Activated CD8-positive, alpha-beta memory T cell treated with anti-CD3 and anti-CD28 coated beads, Interleukin-2, amount 10 ng/mL, durations not matched to agents 7 days and 5 days (primary cell): ENCODE measurements around the gene EIF3L. TPM values are rescaled to one million over a fixed set of nuclear protein-coding genes. Genes with fewer than 3 reads are reported as not detected.
A peak's percentile ranks its signal among the peaks of the same experiment; 100 is the strongest.

ENCODE experiments used
- ATAC-seq: fragments of 150-1000 bp; cut with Tn5 transposase; one replicate; pipeline ENCODE4 v1.10.0; 2021; ENCODE audit warnings: moderate library complexity
- CTCF ChIA-PET: fragments of 350-600 bp; sonication (Branson Sonifier 250); formaldehyde crosslinking; loops from one replicate; lab custom pipeline; 2021; ENCODE audit warnings: antibody characterized with exemption; lab: Charles Lee
- DNase-seq: peaks from one replicate; pipeline ENCODE4 v3.0.0-alpha.2; 2020
- H3K27ac Mint-ChIP-seq: one replicate; pipeline ENCODE4 v1.8.0; 2021; ENCODE audit warnings: mild to moderate bottlenecking, mixed read lengths
- H3K27me3 Mint-ChIP-seq: one replicate; pipeline ENCODE4 v1.8.0; 2021; ENCODE audit warnings: mixed read lengths
- H3K36me3 Mint-ChIP-seq: one replicate; pipeline ENCODE4 v1.8.0; 2021; ENCODE audit warnings: mild to moderate bottlenecking, mixed read lengths
- H3K4me1 Mint-ChIP-seq: one replicate; pipeline ENCODE4 v1.8.0; 2021; ENCODE audit warnings: mixed read lengths
- H3K4me3 Mint-ChIP-seq: one replicate; pipeline ENCODE4 v1.8.0; 2021; ENCODE audit warnings: mild to moderate bottlenecking, moderate library complexity, mixed read lengths
- H3K9me3 Mint-ChIP-seq: one replicate; pipeline ENCODE4 v1.8.0; 2022; ENCODE audit warnings: low read depth, mixed read lengths
- total RNA-seq, 2 experiments: library from RNA; stranded (reverse); gene quantifications; one replicate each; pipeline ENCODE4 v1.2.3, GENCODE V29; 2021

Gene EIF3L
- total RNA-seq, 2 experiments from 2014 or later: 218 to 370 TPM

DNA sequence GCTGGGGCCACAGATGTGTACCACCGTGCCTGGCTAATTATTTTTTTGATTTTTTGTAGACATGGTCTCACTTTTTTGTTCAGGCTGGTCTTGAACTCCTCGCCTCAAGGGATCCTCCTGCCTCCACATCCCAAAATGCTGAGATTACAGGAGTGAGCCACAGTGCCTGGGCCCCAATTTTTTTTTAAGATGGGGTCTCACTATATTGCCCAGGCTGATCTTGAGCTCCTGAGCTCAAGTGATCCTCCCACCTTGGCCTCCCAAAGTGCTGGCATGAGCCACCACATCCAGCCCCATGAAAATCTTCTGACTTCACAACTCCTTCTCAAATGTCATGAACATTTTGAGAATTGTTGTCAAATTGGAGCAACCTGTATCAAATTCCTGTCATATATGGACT lies 2.8 kb upstream of the EIF3L start:
- Mint-ChIP-seq H3K9me3 (no peaks in the 10 kb centered on the region), H3K27ac (no peak overlapping the region), H3K36me3 (peaks cover 16% of the 10 kb centered on the region), H3K4me1 (peaks cover 48% of the 10 kb centered on the region), H3K27me3 (no peaks in the 10 kb centered on the region), H3K4me3 (no peak overlapping the region)
- DNase-seq (no peak), ATAC-seq (no peak)
- CTCF ChIA-PET: interaction anchor here (1.4 to 3.5 kb wide), 2 partner anchors 11 to 28 kb away, joined by 3 to 16 read pairs; no protein-coding TSS in a partner anchor

GRCh38 chr22:37848587-37849088 lies 581 bp upstream of the EIF3L start:
- Mint-ChIP-seq H3K4me1 (peaks cover 46% of the 10 kb centered on the region), H3K27me3 (no peaks in the 10 kb centered on the region), H3K4me3 (peak overlapping the region; percentile 93), H3K36me3 (peaks cover 24% of the 10 kb centered on the region), H3K27ac (peak overlapping the region; percentile 96), H3K9me3 (no peaks in the 10 kb centered on the region)
- ATAC-seq (no peak), DNase-seq (peak; percentile 57)
- CTCF ChIA-PET: interaction anchor here (0.7 to 4.6 kb wide), 6 partner anchors 10 to 85 kb away, joined by 3 to 28 read pairs (median 4); no protein-coding TSS in a partner anchor

DNA sequence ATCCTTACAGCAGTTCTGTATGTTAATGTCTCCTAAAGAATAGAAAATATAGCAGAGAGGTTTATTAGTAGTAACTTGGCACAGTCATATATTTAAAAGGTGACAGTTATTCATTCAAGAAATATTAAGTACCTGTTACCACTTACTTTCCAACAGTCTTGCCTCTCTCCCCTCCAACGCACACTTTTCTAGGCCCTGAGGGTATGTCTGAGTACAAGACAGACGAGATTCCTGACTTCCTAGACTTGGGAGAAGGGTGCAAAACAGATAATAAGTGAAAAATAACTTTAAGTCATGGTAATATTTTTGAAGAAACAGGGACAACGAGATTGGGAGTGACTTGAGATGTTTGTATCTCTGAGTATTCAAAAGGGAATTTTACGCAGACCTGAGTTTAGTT lies 1.6 kb downstream of the EIF3L start:
- Mint-ChIP-seq H3K4me1 (peaks cover 48% of the 10 kb centered on the region), H3K9me3 (no peaks in the 10 kb centered on the region), H3K36me3 (peaks cover 43% of the 10 kb centered on the region), H3K4me3 (peak overlapping the region; percentile 93), H3K27me3 (no peaks in the 10 kb centered on the region), H3K27ac (no peak overlapping the region)
- no peak for DNase-seq
- CTCF ChIA-PET: interaction anchor here (1.2 to 4.6 kb wide), 3 partner anchors 9 to 80 kb away, joined by 4 to 28 read pairs (median 4); no protein-coding TSS in a partner anchor
- ATAC-seq: no peak

DNA sequence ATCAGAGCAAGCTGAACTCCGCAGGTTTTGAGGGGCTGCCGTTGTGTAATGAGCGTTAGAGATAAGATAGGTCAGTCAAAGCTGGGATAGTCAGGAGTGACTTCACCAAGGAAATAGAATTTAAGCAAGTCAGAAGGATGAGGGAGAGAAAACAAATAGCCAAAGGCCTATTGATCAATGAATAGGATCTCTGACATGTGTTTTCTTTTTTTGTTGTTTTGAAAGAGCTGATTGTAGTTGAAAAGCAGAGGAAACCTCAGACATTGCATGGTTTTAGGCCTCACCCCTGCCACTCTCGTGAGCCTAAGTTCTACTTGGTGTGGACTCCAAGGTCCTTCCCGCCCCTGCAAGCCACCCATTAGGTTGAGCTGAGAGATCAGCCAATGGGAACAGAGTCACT lies 3.2 kb downstream of the EIF3L start:
- Mint-ChIP-seq H3K4me3 (no peak overlapping the region), H3K4me1 (peaks cover 46% of the 10 kb centered on the region)

DNA sequence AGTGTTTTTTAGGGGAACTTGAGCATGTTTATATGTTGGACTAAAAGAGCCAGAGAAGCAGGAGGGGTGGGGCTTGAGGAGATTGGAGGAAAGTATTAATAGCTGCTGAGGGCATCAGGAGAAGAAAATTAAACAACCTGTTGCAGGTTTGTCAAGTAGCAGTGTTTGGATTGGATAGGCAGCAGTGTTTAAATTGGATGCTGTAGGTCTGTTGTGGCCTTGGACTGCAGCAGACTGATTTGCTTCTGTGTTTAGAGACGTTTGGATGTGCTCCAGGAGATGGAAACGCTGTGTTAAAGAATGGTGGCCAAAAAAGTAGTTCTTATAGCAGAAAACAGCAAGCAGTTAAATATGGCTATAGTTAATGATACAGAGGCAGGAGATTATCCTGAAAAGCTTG lies 5.7 kb downstream of the EIF3L start:
- H3K27me3 Mint-ChIP-seq: no peaks in the 10 kb centered on the region
- H3K4me3 Mint-ChIP-seq: no peak overlapping the region
- no peaks in the 10 kb centered on the region for H3K9me3 Mint-ChIP-seq
- no peak for ATAC-seq
- H3K4me1 Mint-ChIP-seq: peaks cover 33% of the 10 kb centered on the region
- no peak overlapping the region for H3K27ac Mint-ChIP-seq
- H3K36me3 Mint-ChIP-seq: peaks cover 54% of the 10 kb centered on the region
- CTCF ChIA-PET: interaction anchor here (0.9 to 3.0 kb wide), 4 partner anchors 9 to 79 kb away, joined by 3 to 16 read pairs (median 7); no protein-coding TSS in a partner anchor
- DNase-seq: no peak

More for the DNA sequence above, 3.2 kb downstream of the EIF3L start:
- no peaks in the 10 kb centered on the region for H3K27me3 Mint-ChIP-seq
- no peak for ATAC-seq
- H3K36me3 Mint-ChIP-seq: peaks cover 50% of the 10 kb centered on the region
- H3K27ac Mint-ChIP-seq: no peak overlapping the region
- CTCF ChIA-PET: interaction anchor here (1.0 to 1.2 kb wide), 2 partner anchors 11 to 34 kb away, joined by 3 to 4 read pairs; no protein-coding TSS in a partner anchor
- no peak for DNase-seq
- H3K9me3 Mint-ChIP-seq: no peaks in the 10 kb centered on the region

DNA sequence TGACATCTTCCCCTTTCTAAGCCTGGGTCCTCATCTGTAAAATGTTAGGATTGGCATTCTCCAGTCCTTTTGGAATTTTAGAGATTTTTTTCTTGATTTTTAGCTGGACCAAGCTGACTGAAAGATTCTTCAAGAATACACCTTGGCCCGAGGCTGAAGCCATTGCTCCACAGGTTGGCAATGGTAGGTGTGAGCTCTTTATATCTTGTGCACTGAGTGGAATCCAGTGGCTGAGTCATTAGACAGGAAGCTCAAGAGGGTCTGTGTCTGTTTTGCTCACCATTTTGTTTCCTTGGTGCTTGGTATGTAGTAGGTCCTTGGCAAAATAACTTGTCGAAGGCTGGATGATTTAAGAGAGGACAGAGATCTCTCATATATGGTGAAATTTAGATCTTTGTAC lies 6.2 kb downstream of the EIF3L start:
- Mint-ChIP-seq H3K4me1 (peaks cover 29% of the 10 kb centered on the region), H3K27ac (no peak overlapping the region), H3K27me3 (no peaks in the 10 kb centered on the region), H3K4me3 (no peak overlapping the region), H3K36me3 (peaks cover 54% of the 10 kb centered on the region), H3K9me3 (no peaks in the 10 kb centered on the region)
- CTCF ChIA-PET: interaction anchor here (0.8 to 3.0 kb wide), 6 partner anchors 8 to 79 kb away, joined by 3 to 16 read pairs (median 4); no protein-coding TSS in a partner anchor
- no peak for ATAC-seq
- no peak for DNase-seq

DNA sequence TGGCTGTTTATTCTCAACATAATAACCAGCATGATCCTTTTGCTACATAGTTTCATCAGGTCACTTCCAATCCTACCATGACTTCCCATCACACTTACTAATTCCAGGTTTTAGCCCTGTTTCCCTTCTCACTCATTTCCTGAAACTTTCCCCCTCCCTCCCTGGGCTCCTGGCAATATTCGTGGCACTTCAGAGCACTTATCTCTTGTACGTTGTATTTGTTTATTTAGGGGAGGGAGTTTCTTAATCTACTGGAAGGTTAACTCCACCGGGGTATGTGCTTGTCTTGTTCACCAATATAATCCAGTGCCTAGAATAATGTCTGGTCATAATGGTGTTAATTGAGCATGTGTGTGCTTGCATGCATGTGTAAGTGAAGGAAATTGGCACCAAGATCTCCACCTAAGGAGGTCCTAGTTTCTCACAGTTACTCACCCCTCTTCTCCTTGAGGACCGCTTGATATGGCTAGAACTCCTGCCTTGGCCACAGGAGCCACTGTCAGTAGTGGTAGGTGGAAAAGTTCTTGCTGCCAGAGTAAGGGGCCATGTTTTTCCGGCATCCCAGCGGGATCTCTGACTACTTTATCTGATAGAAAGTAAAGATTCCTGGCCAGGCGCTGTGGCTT lies 11.7 kb downstream of the EIF3L start:
- DNase-seq (no peak), ATAC-seq (no peak)
- peaks cover 50% of the 10 kb centered on the region for H3K36me3 Mint-ChIP-seq
- CTCF ChIA-PET: interaction anchor here (1.4 to 6.5 kb wide), 6 partner anchors 17 to 105 kb away, joined by 3 to 138 read pairs (median 8); partner anchors contain the start of genes ANKRD54 and GCAT
- no peaks in the 10 kb centered on the region for H3K9me3 Mint-ChIP-seq
- no peak overlapping the region for H3K27ac Mint-ChIP-seq
- H3K27me3 Mint-ChIP-seq: no peaks in the 10 kb centered on the region
- H3K4me3 Mint-ChIP-seq: no peak overlapping the region
- peaks cover 3% of the 10 kb centered on the region for H3K4me1 Mint-ChIP-seq

- Mint-ChIP-seq H3K4me1 (peaks cover 3% of the 10 kb centered on the region), H3K4me3 (no peak overlapping the region), H3K27ac (no peak overlapping the region), H3K9me3 (no peaks in the 10 kb centered on the region), H3K27me3 (no peaks in the 10 kb centered on the region), H3K36me3 (peaks cover 54% of the 10 kb centered on the region)
- DNase-seq (no peak), ATAC-seq (no peak)
- CTCF ChIA-PET: interaction anchor here (0.6 to 6.5 kb wide), 38 partner anchors 8 to 324 kb away, joined by 3 to 138 read pairs (median 6); partner anchors contain the start of genes ANKRD54, C22orf23, EIF3L and GALR3
These were observed 13.5 kb downstream of the EIF3L start for GRCh38 chr22:37862570-37863325.

DNA sequence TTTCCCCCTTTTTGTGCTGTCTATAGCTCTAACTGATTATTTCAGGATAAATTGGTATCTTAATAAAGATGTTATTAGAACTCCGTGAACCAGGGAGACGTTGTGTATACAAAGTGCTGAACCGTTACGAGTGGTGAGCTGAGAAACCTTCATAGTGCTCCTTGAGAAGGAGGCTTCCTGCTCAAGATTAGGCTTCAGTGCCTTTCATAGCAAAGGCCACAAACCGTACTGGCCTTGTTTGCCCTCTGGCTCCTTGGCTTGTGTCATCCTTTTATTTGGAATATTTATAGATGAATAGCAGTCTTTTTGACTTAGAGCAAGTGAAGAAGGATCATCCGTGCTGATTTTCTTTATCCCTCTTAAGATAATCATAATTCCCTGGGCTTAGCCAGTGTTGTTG lies 16.3 kb downstream of the EIF3L start:
- H3K4me1 Mint-ChIP-seq: peaks cover 3% of the 10 kb centered on the region
- H3K36me3 Mint-ChIP-seq: peaks cover 54% of the 10 kb centered on the region
- H3K4me3 Mint-ChIP-seq: no peak overlapping the region
- H3K27ac Mint-ChIP-seq: no peak overlapping the region
- DNase-seq (no peak), ATAC-seq (no peak)
- H3K9me3 Mint-ChIP-seq: no peaks in the 10 kb centered on the region
- no peaks in the 10 kb centered on the region for H3K27me3 Mint-ChIP-seq
- CTCF ChIA-PET: interaction anchor here (0.7 to 6.5 kb wide), 3 partner anchors 10 to 48 kb away, joined by 3 to 138 read pairs (median 3); partner anchors contain the start of gene ANKRD54

DNA sequence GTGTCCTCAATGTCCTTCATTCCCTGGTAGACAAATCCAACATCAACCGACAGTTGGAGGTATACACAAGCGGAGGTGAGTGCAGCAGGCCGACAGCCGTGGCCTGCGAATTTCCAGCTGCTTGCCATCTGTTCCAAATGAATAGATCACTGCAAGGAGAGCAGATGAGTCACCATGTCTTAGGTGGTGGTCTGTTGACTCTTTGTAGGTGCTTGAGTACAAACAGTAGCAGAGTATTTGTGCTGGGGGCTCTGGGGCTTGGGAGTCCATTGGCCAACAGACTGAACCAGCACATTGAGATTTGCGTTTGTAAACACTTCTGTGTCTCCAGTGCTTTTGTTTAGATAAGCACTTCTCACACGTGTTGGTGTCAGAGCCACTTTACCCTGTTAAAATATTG lies 21.1 kb downstream of the EIF3L start:
- Mint-ChIP-seq H3K4me1 (no peaks in the 10 kb centered on the region), H3K4me3 (no peak overlapping the region), H3K36me3 (peaks cover 50% of the 10 kb centered on the region), H3K9me3 (no peaks in the 10 kb centered on the region), H3K27me3 (no peaks in the 10 kb centered on the region), H3K27ac (no peak overlapping the region)
- CTCF ChIA-PET: no interaction called here
- no peak for DNase-seq
- ATAC-seq: no peak

GRCh38 chr22:37880668-37881440 lies 31.6 kb downstream of the EIF3L start:
- H3K4me1 Mint-ChIP-seq: peaks cover 4% of the 10 kb centered on the region
- H3K27ac Mint-ChIP-seq: no peak overlapping the region
- H3K4me3 Mint-ChIP-seq: no peak overlapping the region
- CTCF ChIA-PET: interaction anchor here (0.9 to 2.3 kb wide), 4 partner anchors 18 to 63 kb away, joined by 3 to 12 read pairs (median 5); no protein-coding TSS in a partner anchor
- no peaks in the 10 kb centered on the region for H3K9me3 Mint-ChIP-seq
- H3K36me3 Mint-ChIP-seq: peaks cover 42% of the 10 kb centered on the region
- no peaks in the 10 kb centered on the region for H3K27me3 Mint-ChIP-seq
- DNase-seq (no peak), ATAC-seq (no peak)

DNA sequence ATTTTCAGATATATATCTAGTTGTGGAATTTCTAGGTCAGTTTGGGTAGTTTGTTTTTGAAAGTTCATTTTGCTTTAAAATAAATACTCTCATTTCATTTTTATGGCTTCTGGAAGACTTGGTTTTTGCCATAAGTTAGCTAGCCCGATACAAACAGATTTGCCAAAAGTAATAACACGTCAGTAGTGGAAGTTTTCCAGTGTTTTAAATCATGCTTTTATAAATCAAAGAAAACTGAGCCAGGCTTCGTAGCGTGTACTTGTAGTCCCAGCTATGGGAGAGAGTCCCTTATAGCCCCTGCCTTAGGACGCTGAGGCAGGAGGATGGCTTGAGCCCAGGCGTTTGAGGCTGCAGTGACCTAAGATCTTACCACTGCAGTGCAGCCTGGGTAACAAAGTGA lies 35.2 kb downstream of the EIF3L start:
- no peak overlapping the region for H3K27ac Mint-ChIP-seq
- no peak overlapping the region for H3K4me3 Mint-ChIP-seq
- ATAC-seq (no peak), DNase-seq (no peak)
- no peaks in the 10 kb centered on the region for H3K9me3 Mint-ChIP-seq
- CTCF ChIA-PET: interaction anchor here (1.1 to 2.3 kb wide), 3 partner anchors 21 to 81 kb away, joined by 3 to 10 read pairs (median 5); no protein-coding TSS in a partner anchor
- peaks cover 38% of the 10 kb centered on the region for H3K36me3 Mint-ChIP-seq
- H3K27me3 Mint-ChIP-seq: no peaks in the 10 kb centered on the region
- peaks cover 4% of the 10 kb centered on the region for H3K4me1 Mint-ChIP-seq
